ENCODE data around the gene YARS1.

The YARS1 gene

DNA sequence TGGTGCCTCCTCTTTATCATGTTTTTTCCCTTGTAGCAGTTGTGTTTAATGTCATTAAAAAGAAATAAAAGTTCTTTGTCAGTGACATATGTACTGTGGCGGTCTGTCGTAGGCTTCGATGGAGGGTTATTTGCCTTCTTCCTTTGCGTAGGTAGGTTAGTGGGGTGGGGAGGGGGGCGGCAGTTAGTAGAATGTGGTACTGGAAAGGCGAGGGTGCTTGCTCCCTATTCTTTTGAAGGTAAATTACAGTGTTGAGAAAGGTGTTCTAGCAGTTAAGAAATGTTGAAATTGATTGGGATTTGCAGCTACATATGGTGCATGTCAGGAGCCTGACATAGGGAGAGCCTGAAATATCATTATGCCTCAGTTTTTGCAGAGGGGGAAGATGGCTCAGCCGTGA lies 41.6 kb upstream of the YARS1 start:
- H3K4me2 ChIP-seq (ENCODE audit: low read length, poor library complexity, severe bottlenecking), result no peak overlapping the region
- H2BK120ac ChIP-seq (ENCODE audit: low read depth, low read length), result no peak overlapping the region
- H3K14ac ChIP-seq (ENCODE audit: low read length in 2 of 2), result no peak overlapping the region
- H3K9ac ChIP-seq (ENCODE audit: low read length), result no peak overlapping the region
- H3K4ac ChIP-seq (ENCODE audit: low read depth in 1 of 2, low read length in 2 of 2), result no peak overlapping the region
- H2AFZ ChIP-seq (ENCODE audit: low read depth, low read length), result no peak overlapping the region
- H4K8ac ChIP-seq (ENCODE audit: low read length), result no peak overlapping the region
- H2BK15ac ChIP-seq (ENCODE audit: low read depth, poor library complexity, severe bottlenecking), result no peak overlapping the region
- no peak overlapping the region for H3K27ac ChIP-seq (ENCODE audit: low read length, poor library complexity, severe bottlenecking)
- H3K18ac ChIP-seq (ENCODE audit: low read depth in 1 of 2, low read length in 2 of 2), result no peak overlapping the region
- peaks cover 6% of the 10 kb centered on the region for H3K79me1 ChIP-seq (replicated peaks; ENCODE audit: low read length, poor library complexity, severe bottlenecking)
- no peak overlapping the region for H4K91ac ChIP-seq (ENCODE audit: low read length)
- DNase-seq, result no peak
- no peaks in the 10 kb centered on the region for H3K9me3 ChIP-seq (ENCODE audit: control insufficient read depth, low read length)
- H2BK5ac ChIP-seq (ENCODE audit: low read depth, low read length, poor library complexity, severe bottlenecking), result no peak overlapping the region
- H3K4me3 ChIP-seq (ENCODE audit: insufficient read depth in 1 of 2, low read depth in 1 of 2, low read length in 2 of 2), result no peak overlapping the region
- H2BK12ac ChIP-seq (ENCODE audit: low read length in 2 of 2), result no peak overlapping the region
- WGBS, result 96% methylated on average over 7 of the region's 7 CpGs
- H3K27me3 ChIP-seq (ENCODE audit: control insufficient read depth in 1 of 2, insufficient read depth in 1 of 2, low read length in 2 of 2), result no peaks in the 10 kb centered on the region
- no peak overlapping the region for H3K23ac ChIP-seq (ENCODE audit: low read length in 2 of 2)
- H3K36me3 ChIP-seq (ENCODE audit: control insufficient read depth in 1 of 2, insufficient read depth in 2 of 2, low read depth in 1 of 2, low read length in 2 of 2), result peaks cover 12 to 79% of the 10 kb centered on the region in 2 experiments
- peaks cover 4% of the 10 kb centered on the region for H3K4me1 ChIP-seq (ENCODE audit: control insufficient read depth, insufficient read depth, low read depth, low read length)
- no peak overlapping the region for H2AK5ac ChIP-seq (ENCODE audit: low read length, severe bottlenecking)

DNA sequence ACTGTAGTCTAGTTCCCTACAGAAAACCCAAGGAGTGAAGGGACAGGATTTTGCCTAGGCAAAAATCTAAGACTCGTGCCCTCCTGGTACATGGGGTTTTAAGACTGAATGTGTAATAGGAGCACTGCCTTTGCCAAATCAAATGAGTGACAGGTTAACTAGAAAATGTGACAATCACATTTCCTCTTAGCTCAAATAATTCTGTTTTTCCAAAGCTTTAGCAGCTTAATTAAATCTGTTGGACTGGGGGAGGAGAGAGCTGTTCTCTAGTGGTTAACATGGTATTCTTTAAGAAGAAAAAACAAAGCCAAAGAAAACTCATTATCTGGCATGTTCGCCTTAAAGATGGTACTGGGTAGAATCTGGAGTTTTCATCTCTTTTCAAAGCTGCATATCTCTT lies 41.0 kb upstream of the YARS1 start:
- no peak overlapping the region for H3K4me3 ChIP-seq (ENCODE audit: insufficient read depth in 1 of 2, low read depth in 1 of 2, low read length in 2 of 2)
- no peak overlapping the region for H2AK5ac ChIP-seq (ENCODE audit: low read length, severe bottlenecking)
- no peak for DNase-seq
- H3K9me3 ChIP-seq (ENCODE audit: control insufficient read depth, low read length), result no peaks in the 10 kb centered on the region
- no peak overlapping the region for H2AFZ ChIP-seq (ENCODE audit: low read depth, low read length)
- WGBS, result 100% methylated on average over 2 of the region's 2 CpGs
- no peak overlapping the region for H3K14ac ChIP-seq (ENCODE audit: low read length in 2 of 2)
- H4K8ac ChIP-seq (ENCODE audit: low read length), result no peak overlapping the region
- no peak overlapping the region for H3K4ac ChIP-seq (ENCODE audit: low read depth in 1 of 2, low read length in 2 of 2)
- H3K9ac ChIP-seq (ENCODE audit: low read length), result no peak overlapping the region
- no peak overlapping the region for H3K18ac ChIP-seq (ENCODE audit: low read depth in 1 of 2, low read length in 2 of 2)
- H2BK5ac ChIP-seq (ENCODE audit: low read depth, low read length, poor library complexity, severe bottlenecking), result no peak overlapping the region
- no peak overlapping the region for H2BK12ac ChIP-seq (ENCODE audit: low read length in 2 of 2)
- no peak overlapping the region for H3K27ac ChIP-seq (ENCODE audit: low read length, poor library complexity, severe bottlenecking)
- no peak overlapping the region for H3K23ac ChIP-seq (ENCODE audit: low read length in 2 of 2)
- H4K91ac ChIP-seq (ENCODE audit: low read length), result no peak overlapping the region
- H3K36me3 ChIP-seq (ENCODE audit: control insufficient read depth in 1 of 2, insufficient read depth in 2 of 2, low read depth in 1 of 2, low read length in 2 of 2), result peaks cover 19 to 84% of the 10 kb centered on the region in 2 experiments
- H3K79me1 ChIP-seq (replicated peaks; ENCODE audit: low read length, poor library complexity, severe bottlenecking), result peaks cover 6% of the 10 kb centered on the region
- H3K4me2 ChIP-seq (ENCODE audit: low read length, poor library complexity, severe bottlenecking), result no peak overlapping the region
- H2BK15ac ChIP-seq (ENCODE audit: low read depth, poor library complexity, severe bottlenecking), result no peak overlapping the region
- H2BK120ac ChIP-seq (ENCODE audit: low read depth, low read length), result no peak overlapping the region
- H3K4me1 ChIP-seq (ENCODE audit: control insufficient read depth, insufficient read depth, low read depth, low read length), result peaks cover 2% of the 10 kb centered on the region
- no peaks in the 10 kb centered on the region for H3K27me3 ChIP-seq (ENCODE audit: control insufficient read depth in 1 of 2, insufficient read depth in 1 of 2, low read length in 2 of 2)

DNA sequence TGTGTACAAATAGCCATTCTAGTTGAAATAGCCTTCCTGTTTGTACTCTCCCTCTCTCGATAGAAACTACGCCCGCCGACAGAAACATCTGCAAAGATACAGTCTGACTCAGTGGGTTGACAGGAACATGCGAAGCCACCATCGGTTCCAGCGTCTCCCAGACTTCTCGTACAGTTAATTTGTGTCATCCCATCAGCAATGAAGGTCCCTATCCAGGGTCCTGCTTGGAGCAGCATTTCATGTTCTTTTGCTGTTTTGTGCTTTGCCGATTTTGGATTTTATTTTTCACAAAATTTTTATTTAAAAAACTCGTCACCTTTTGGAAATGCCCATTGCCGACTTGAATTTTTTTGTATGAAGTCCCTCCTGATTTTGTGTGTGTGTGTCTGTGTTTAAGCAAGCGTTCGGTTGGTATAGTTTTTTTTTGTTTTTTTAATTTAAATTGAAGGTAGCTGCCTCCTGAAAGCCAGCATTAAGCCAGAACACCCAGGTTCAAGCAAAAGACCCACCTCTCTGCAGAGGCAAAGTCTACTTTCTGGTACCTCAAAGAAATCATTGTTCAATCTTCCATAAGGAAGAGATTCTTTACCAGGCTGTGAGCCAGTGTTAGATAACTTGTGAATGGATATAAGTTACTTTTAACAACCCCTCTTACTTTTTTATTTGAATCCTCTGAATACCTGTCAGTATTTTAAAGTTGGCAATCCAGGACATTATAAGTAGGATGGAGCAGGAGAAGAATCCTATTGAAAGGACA lies 38.9 kb upstream of the YARS1 start:
- no peak overlapping the region for H3K4ac ChIP-seq (ENCODE audit: low read depth in 1 of 2, low read length in 2 of 2)
- H4K91ac ChIP-seq (ENCODE audit: low read length), result no peak overlapping the region
- H3K23ac ChIP-seq (ENCODE audit: low read length in 2 of 2), result no peak overlapping the region
- no peak overlapping the region for H3K4me3 ChIP-seq (ENCODE audit: insufficient read depth in 1 of 2, low read depth in 1 of 2, low read length in 2 of 2)
- no peak overlapping the region for H2BK15ac ChIP-seq (ENCODE audit: low read depth, poor library complexity, severe bottlenecking)
- no peak overlapping the region for H3K18ac ChIP-seq (ENCODE audit: low read depth in 1 of 2, low read length in 2 of 2)
- H3K9ac ChIP-seq (ENCODE audit: low read length), result no peak overlapping the region
- H3K14ac ChIP-seq (ENCODE audit: low read length in 2 of 2), result no peak overlapping the region
- H2BK5ac ChIP-seq (ENCODE audit: low read depth, low read length, poor library complexity, severe bottlenecking), result no peak overlapping the region
- H2BK12ac ChIP-seq (ENCODE audit: low read length in 2 of 2), result no peak overlapping the region
- no peaks in the 10 kb centered on the region for H3K27me3 ChIP-seq (ENCODE audit: control insufficient read depth in 1 of 2, insufficient read depth in 1 of 2, low read length in 2 of 2)
- no peak overlapping the region for H3K4me2 ChIP-seq (ENCODE audit: low read length, poor library complexity, severe bottlenecking)
- peaks cover 15 to 92% of the 10 kb centered on the region in 2 experiments for H3K36me3 ChIP-seq (ENCODE audit: control insufficient read depth in 1 of 2, insufficient read depth in 2 of 2, low read depth in 1 of 2, low read length in 2 of 2)
- peaks cover 10% of the 10 kb centered on the region for H3K79me1 ChIP-seq (replicated peaks; ENCODE audit: low read length, poor library complexity, severe bottlenecking)
- no peak overlapping the region for H2AK5ac ChIP-seq (ENCODE audit: low read length, severe bottlenecking)
- 97% methylated on average over 11 of the region's 13 CpGs for WGBS
- no peaks in the 10 kb centered on the region for H3K9me3 ChIP-seq (ENCODE audit: control insufficient read depth, low read length)
- H2AFZ ChIP-seq (ENCODE audit: low read depth, low read length), result no peak overlapping the region
- H3K4me1 ChIP-seq (ENCODE audit: control insufficient read depth, insufficient read depth, low read depth, low read length), result no peaks in the 10 kb centered on the region
- no peak overlapping the region for H4K8ac ChIP-seq (ENCODE audit: low read length)
- no peak for DNase-seq
- H2BK120ac ChIP-seq (ENCODE audit: low read depth, low read length), result no peak overlapping the region
- H3K27ac ChIP-seq (ENCODE audit: low read length, poor library complexity, severe bottlenecking), result no peak overlapping the region

DNA sequence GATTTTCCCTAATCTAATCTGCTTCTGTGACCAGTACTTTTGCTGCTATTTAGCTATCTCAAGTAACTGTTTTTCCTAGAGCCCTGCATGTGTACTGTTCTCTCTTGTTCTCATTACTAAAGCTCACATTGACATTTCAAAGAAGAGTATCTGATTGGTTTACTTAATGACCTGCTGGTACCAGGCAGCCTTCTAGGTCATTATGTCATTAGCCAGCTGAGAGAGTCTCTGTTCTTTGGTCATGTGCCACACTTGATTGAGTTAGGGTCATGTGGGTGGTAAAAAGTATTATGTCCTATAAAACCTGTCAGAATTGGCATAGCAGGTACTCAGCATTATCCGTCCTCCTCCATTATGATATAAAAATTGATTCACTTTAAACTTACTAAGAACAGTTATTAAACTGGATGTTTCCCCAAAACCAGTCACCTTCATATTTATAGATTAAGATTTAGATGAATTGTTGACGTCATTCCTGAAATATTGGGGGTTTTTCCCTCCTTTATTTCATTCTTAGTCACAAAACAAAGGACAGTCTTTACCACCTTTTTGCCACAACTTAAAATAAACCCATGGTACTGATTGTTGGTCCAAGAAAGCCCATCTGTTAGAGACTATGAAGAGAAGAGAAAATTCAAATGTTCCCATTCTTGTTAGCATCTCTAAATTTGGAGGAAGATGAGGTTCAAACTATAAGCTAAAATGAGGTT lies 31.4 kb upstream of the YARS1 start:
- Histone ChIP-seq H3K9ac (ENCODE audit: low read length) (no peak overlapping the region), H2BK12ac (ENCODE audit: low read length in 2 of 2) (no peak overlapping the region), H3K18ac (ENCODE audit: low read depth in 1 of 2, low read length in 2 of 2) (no peak overlapping the region), H3K4me1 (ENCODE audit: control insufficient read depth, insufficient read depth, low read depth, low read length) (no peaks in the 10 kb centered on the region), H2BK15ac (ENCODE audit: low read depth, poor library complexity, severe bottlenecking) (no peak overlapping the region), H3K9me3 (ENCODE audit: control insufficient read depth, low read length) (no peaks in the 10 kb centered on the region), H3K23ac (ENCODE audit: low read length in 2 of 2) (no peak overlapping the region), H2BK120ac (ENCODE audit: low read depth, low read length) (no peak overlapping the region), H3K4me2 (ENCODE audit: low read length, poor library complexity, severe bottlenecking) (no peak overlapping the region), H4K91ac (ENCODE audit: low read length) (no peak overlapping the region), H3K4me3 (ENCODE audit: insufficient read depth in 1 of 2, low read depth in 1 of 2, low read length in 2 of 2) (no peak overlapping the region), H3K4ac (ENCODE audit: low read depth in 1 of 2, low read length in 2 of 2) (no peak overlapping the region), H3K27me3 (ENCODE audit: control insufficient read depth in 1 of 2, insufficient read depth in 1 of 2, low read length in 2 of 2) (no peaks in the 10 kb centered on the region), H2AFZ (ENCODE audit: low read depth, low read length) (no peak overlapping the region), H3K36me3 (ENCODE audit: control insufficient read depth in 1 of 2, insufficient read depth in 2 of 2, low read depth in 1 of 2, low read length in 2 of 2) (peaks cover 25 to 69% of the 10 kb centered on the region in 2 experiments), H3K79me1 (replicated peaks; ENCODE audit: low read length, poor library complexity, severe bottlenecking) (peaks cover 6% of the 10 kb centered on the region), H4K8ac (ENCODE audit: low read length) (no peak overlapping the region), H2AK5ac (ENCODE audit: low read length, severe bottlenecking) (no peak overlapping the region), H3K14ac (ENCODE audit: low read length in 2 of 2) (no peak overlapping the region), H3K27ac (ENCODE audit: low read length, poor library complexity, severe bottlenecking) (no peak overlapping the region), H2BK5ac (ENCODE audit: low read depth, low read length, poor library complexity, severe bottlenecking) (no peak overlapping the region)
- DNase-seq, result no peak
- WGBS, result no CpG with 5 or more reads among the region's 2 CpGs
